HCT116 (cell line): ENCODE measurements around the gene TRPM6. TPM values are rescaled to one million over a fixed set of nuclear protein-coding genes. Genes with fewer than 3 reads are reported as not detected.
"Not testable (repeated sequence)": the region's sequence is repeated elsewhere in the genome, so short reads cannot be mapped to it uniquely, and the experiment has no call there.

Experiments used
- ATAC-seq: fragments of 200-7000 bp; cut with Tn5 transposase; 2 replicates; pipeline ENCODE4 v1.9.1; 2020; ENCODE audit warnings: mild to moderate bottlenecking, moderate library complexity
- BruUV-seq: library from RNA; stranded (reverse); fragments of 400-500 nt; replicated peaks from 2 replicates; lab custom pipeline; 2021; lab: Mats Ljungman, UMichigan
- CTCF ChIA-PET: fragments of 300-600 bp; sonication (Branson Sonifier 250); formaldehyde crosslinking; loops from one replicate; lab custom pipeline; 2021; ENCODE audit warnings: antibody characterized with exemption; lab: Charles Lee
- POLR2A ChIA-PET: fragments of 300-600, 350-600 bp; sonication (Branson Sonifier 250); formaldehyde crosslinking; loops from one replicate; lab custom pipeline; 2021; ENCODE audit warnings: antibody characterized with exemption; lab: Charles Lee
- RAD21 ChIA-PET, 2 experiments: fragments of 300-600 bp; sonication (Branson Sonifier 250); formaldehyde crosslinking; loops; one replicate each; lab custom pipeline; 2023; ENCODE audit warnings: low total read pairs in 2 of 2; ENCODE audit not compliant: uncharacterized antibody in 2 of 2, unreplicated experiment in 2 of 2, low non-redundant PET in 1 of 2; lab: Charles Lee
- DNase-seq: peaks from one replicate; pipeline ENCODE4 v3.0.0-alpha.2; 2010; ENCODE audit warnings: low read depth, low spot score
- H2AFZ ChIP-seq: fragments of 200-600 bp; shearing (Covaris generic), sonication (generic); 2 replicates; pipeline ENCODE4 v1.6.1; 2017; ENCODE audit warnings: low read depth, mixed run types, mixed read lengths, antibody characterized with exemption, low read length; ENCODE audit not compliant: poor library complexity, severe bottlenecking
- H3K27ac ChIP-seq: 2 replicates; pipeline ENCODE4 v1.5.1; 2012; ENCODE audit warnings: low read depth, low read length
- H3K27me3 ChIP-seq: fragments of 200-600 bp; sonication (generic); 2 replicates; pipeline ENCODE4 v1.6.1; 2016; ENCODE audit warnings: mixed run types, low read length, mixed read lengths; ENCODE audit not compliant: insufficient read depth
- H3K36me3 ChIP-seq, 2 experiments: fragments of 200-500 bp in 1 of 2; fragments of 200-600 bp in 1 of 2; sonication (Bioruptor generic) in 1 of 2; sonication (generic) in 1 of 2; 2 replicates each; pipeline versions ENCODE4 v1.5.1 to v1.6.1; 2014 to 2016; ENCODE audit warnings: low read length in 2 of 2, inconsistent platforms in 1 of 2, mixed read lengths in 1 of 2, mixed run types in 1 of 2; ENCODE audit not compliant: insufficient read depth in 2 of 2, control insufficient read depth in 1 of 2
- H3K4me1 ChIP-seq, 2 experiments: fragments of 200-600 bp in 1 of 2; sonication (generic) in 1 of 2; 2 replicates each; pipeline versions ENCODE4 v1.5.1 to v1.6.1; 2012 to 2017; ENCODE audit warnings: low read length in 2 of 2, inconsistent platforms in 1 of 2, mild to moderate bottlenecking in 1 of 2, mixed read lengths in 1 of 2, mixed run types in 1 of 2, moderate library complexity in 1 of 2; ENCODE audit not compliant: insufficient read depth in 2 of 2, control insufficient read depth in 1 of 2
- H3K4me2 ChIP-seq: fragments of 200-600 bp; sonication (generic); 2 replicates; pipeline ENCODE4 v1.6.1; 2017; ENCODE audit warnings: mixed run types, low read length, mixed read lengths
- H3K4me3 ChIP-seq, 2 experiments: fragments of 200-600 bp in 1 of 2; sonication (generic) in 1 of 2; replicated peaks in 1 of 2; 2 replicates each; pipeline ENCODE4 v1.5.1; 2011 to 2016; ENCODE audit warnings: low read length in 2 of 2, control low read depth in 1 of 2, low read depth in 1 of 2, mild to moderate bottlenecking in 1 of 2, mixed read lengths in 1 of 2, mixed run types in 1 of 2
- H3K79me2 ChIP-seq: fragments of 200-600 bp; sonication (generic); 2 replicates; pipeline ENCODE4 v1.6.1; 2017; ENCODE audit warnings: mild to moderate bottlenecking, mixed run types, low read length, moderate library complexity, mixed read lengths; ENCODE audit not compliant: insufficient read depth
- H3K9ac ChIP-seq: fragments of 200-600 bp; sonication (generic); 2 replicates; pipeline ENCODE4 v1.6.1; 2016; ENCODE audit warnings: low read length, mixed read lengths
- H3K9me2 ChIP-seq: fragments of 200-600 bp; sonication (generic), shearing (Covaris generic); 2 replicates; pipeline ENCODE4 v1.6.1; 2017; ENCODE audit warnings: mixed run types, mild to moderate bottlenecking, moderate library complexity; ENCODE audit not compliant: insufficient read depth
- H3K9me3 ChIP-seq, 2 experiments: fragments of 200-500 bp in 1 of 2; fragments of 200-600 bp in 1 of 2; sonication (Bioruptor generic) in 1 of 2; sonication (generic) in 1 of 2; 2 replicates each; pipeline ENCODE4 v1.6.1; 2014 to 2017; ENCODE audit warnings: low read length in 2 of 2, mixed read lengths in 2 of 2, inconsistent platforms in 1 of 2, low read depth in 1 of 2, mild to moderate bottlenecking in 1 of 2, mixed run types in 1 of 2, moderate library complexity in 1 of 2; ENCODE audit not compliant: control insufficient read depth in 1 of 2, insufficient read depth in 1 of 2
- H4K20me1 ChIP-seq: fragments of 200-600 bp; sonication (generic), shearing (Covaris generic); 2 replicates; pipeline ENCODE4 v1.6.1; 2017; ENCODE audit warnings: mixed run types, mild to moderate bottlenecking, moderate library complexity; ENCODE audit not compliant: insufficient read depth
- CTCF ChIP-seq, 3 experiments: fragments of 200-600 bp in 1 of 3; sonication (generic) in 1 of 3; IDR thresholded peaks in 2 of 3; conservative IDR thresholded peaks in 1 of 3; 2 replicates each; pipeline ENCODE4 v1.5.1; 2012 to 2017; ENCODE audit warnings: low read depth in 2 of 3, low read length in 2 of 3, antibody characterized with exemption in 1 of 3, borderline replicate concordance in 1 of 3, control low read depth in 1 of 3, mild to moderate bottlenecking in 1 of 3, mixed read lengths in 1 of 3, mixed run types in 1 of 3, moderate library complexity in 1 of 3; ENCODE audit not compliant: insufficient read depth in 1 of 3
- ELF1 ChIP-seq: IDR thresholded peaks from 2 replicates; pipeline ENCODE4 v1.6.1; 2012; ENCODE audit warnings: low read depth, borderline replicate concordance
- EZH2 ChIP-seq: fragments of 200-600 bp; sonication (generic); IDR thresholded peaks from 2 replicates; pipeline ENCODE4 v1.6.1; 2017; ENCODE audit warnings: antibody characterized with exemption, mixed run types
- FOSL1 ChIP-seq: IDR thresholded peaks from 2 replicates; pipeline ENCODE4 v1.6.1; 2012; ENCODE audit warnings: low read depth
- JUND ChIP-seq: IDR thresholded peaks from 2 replicates; pipeline ENCODE4 v1.6.1; 2012
- POLR2A ChIP-seq: IDR thresholded peaks from 2 replicates; pipeline ENCODE4 v1.7.0; 2011; ENCODE audit warnings: borderline replicate concordance; ENCODE audit not compliant: insufficient read depth, insufficient read length; ENCODE audit errors: extremely low read depth
- SIN3A ChIP-seq: IDR thresholded peaks from 2 replicates; pipeline ENCODE4 v1.6.1; 2012; ENCODE audit warnings: low read depth
- SP1 ChIP-seq: IDR thresholded peaks from 2 replicates; pipeline ENCODE4 v1.6.1; 2012; ENCODE audit warnings: low read depth
- SRF ChIP-seq: IDR thresholded peaks from 2 replicates; pipeline ENCODE4 v1.6.1; 2012; ENCODE audit warnings: low read depth
- ZNF274 ChIP-seq: fragments of 200-500 bp; sonication (Bioruptor generic); IDR thresholded peaks from 2 replicates; pipeline ENCODE4 v1.6.1; 2014; ENCODE audit warnings: mild to moderate bottlenecking, low read depth, low read length, inconsistent platforms
- intact Hi-C: fragments of 100-400 bp; cut with micrococcal nuclease; formaldehyde crosslinking; loops from 2 replicates; pipeline ENCODE4 v1.10.0; 2022
- total RNA-seq: library from RNA; stranded (reverse); gene quantifications from one replicate; pipeline ENCODE4 v1.2.1, GENCODE V29; 2021; ENCODE audit not compliant: unreplicated experiment

Gene TRPM6
- total RNA-seq, 1 experiment from 2014 or later: 0.44 TPM

GRCh38 chr9:74853024-74853423 lies 34.7 kb downstream of the TRPM6 start:
- H3K36me3 ChIP-seq, H4K20me1 ChIP-seq, CTCF ChIA-PET, H3K9me3 ChIP-seq, H3K27ac ChIP-seq, H3K27me3 ChIP-seq, POLR2A ChIA-PET, H3K79me2 ChIP-seq, H3K4me2 ChIP-seq, H3K4me3 ChIP-seq, H3K4me1 ChIP-seq, DNase-seq, ATAC-seq, RAD21 ChIA-PET, H2AFZ ChIP-seq, H3K9ac ChIP-seq, H3K9me2 ChIP-seq, BruUV-seq, intact Hi-C loops: not testable (repeated sequence)

DNA sequence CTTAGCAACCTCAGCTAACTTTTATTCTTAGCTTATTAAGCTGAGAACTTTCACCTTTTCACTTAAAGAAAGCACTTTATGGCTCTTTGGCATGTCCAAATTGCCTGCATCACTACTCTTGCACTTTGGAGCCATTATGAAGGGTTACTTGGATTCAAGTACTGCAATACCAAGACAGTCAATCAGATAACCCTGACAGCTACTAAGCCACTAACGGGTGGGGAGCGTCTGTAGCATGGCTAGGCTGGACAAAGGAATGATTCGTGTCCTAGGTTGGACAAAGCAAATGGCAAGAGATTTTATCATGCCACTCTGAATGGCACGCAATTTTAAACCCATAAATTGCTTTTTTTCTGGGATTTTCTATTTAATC lies 39.6 kb downstream of the TRPM6 start:
- CTCF ChIA-PET: no interaction called here
- Histone ChIP-seq H3K4me1 (no peaks in the 10 kb centered on the region), H3K9ac (no peak overlapping the region), H2AFZ (no peak overlapping the region), H3K36me3 (no peaks in the 10 kb centered on the region), H3K9me3 (no peaks in the 10 kb centered on the region), H3K79me2 (no peaks in the 10 kb centered on the region), H3K27ac (no peak overlapping the region), H3K4me3 (no peak overlapping the region), H3K4me2 (no peak overlapping the region), H3K9me2 (no peaks in the 10 kb centered on the region), H3K27me3 (no peaks in the 10 kb centered on the region), H4K20me1 (no peaks in the 10 kb centered on the region)
- POLR2A ChIA-PET: no interaction called here
- DNase-seq (no peak), ATAC-seq (no peak)
- RAD21 ChIA-PET: no interaction called here
- no peak for TF ChIP-seq FOSL1
- TF ChIP-seq SRF: no peak
- no TSS peak for BruUV-seq
- intact Hi-C loops: no loop called here

- CTCF ChIA-PET: no interaction called here
- Histone ChIP-seq H3K36me3 (no peaks in the 10 kb centered on the region), H3K9me3 (no peaks in the 10 kb centered on the region), H3K9me2 (no peaks in the 10 kb centered on the region), H3K27me3 (no peaks in the 10 kb centered on the region), H3K4me2 (no peak overlapping the region), H4K20me1 (no peaks in the 10 kb centered on the region), H2AFZ (no peak overlapping the region), H3K9ac (no peak overlapping the region), H3K4me3 (no peak overlapping the region), H3K4me1 (no peaks in the 10 kb centered on the region), H3K79me2 (no peaks in the 10 kb centered on the region), H3K27ac (no peak overlapping the region)
- POLR2A ChIA-PET: no interaction called here
- DNase-seq (no peak), ATAC-seq (no peak)
- RAD21 ChIA-PET: no interaction called here
- intact Hi-C loops: no loop called here
- BruUV-seq: no TSS peak
- TF ChIP-seq ZNF274: no peak
- TF ChIP-seq FOSL1: no peak
- no peak for TF ChIP-seq SP1
- no peak for TF ChIP-seq CTCF (IDR thresholded peaks at IDR 0.05 in 2 of 3, conservative IDR thresholded peaks at IDR 0.05 in 1 of 3; ENCODE audit: borderline replicate concordance in 1 of 3, insufficient read depth in 1 of 3, low read depth in 2 of 3, low read length in 2 of 3)
- no peak for TF ChIP-seq POLR2A
- TF ChIP-seq JUND: no peak
- TF ChIP-seq ELF1: no peak
- no peak for TF ChIP-seq SIN3A
- no peak for TF ChIP-seq EZH2
These were observed 40.1 kb downstream of the TRPM6 start for GRCh38 chr9:74847478-74848152.
